Peyer's patch (tissue), 4 donors: ENCODE results near the gene CACNG4.

Source experiments
- CTCF ChIP-seq, 6 experiments: fragments of 450-650 bp in 4 of 6; fragments of 200-600 bp in 2 of 6; sonication (generic) in 1 of 6; IDR thresholded peaks; one replicate each; pipeline ENCODE4 v1.5.1; 2017 to 2019; ENCODE audit warnings: antibody characterized with exemption in 6 of 6, mild to moderate bottlenecking in 3 of 6, moderate library complexity in 1 of 6
- POLR2A ChIP-seq, 2 donors: fragments of 450-650 bp; IDR thresholded peaks; one replicate each; pipeline ENCODE4 v1.5.1; 2017; ENCODE audit warnings: antibody characterized with exemption in 2 of 2, mild to moderate bottlenecking in 2 of 2, moderate library complexity in 2 of 2

GRCh38 chr17:66994930-66995535 lies 30.5 kb downstream of the CACNG4 start:
- no peak for TF ChIP-seq CTCF (IDR thresholded peaks at IDR 0.05)
- TF ChIP-seq POLR2A (IDR thresholded peaks at IDR 0.05) = no peak
